Measurements from ENCODE around the gene CYP2S1.

Gene CYP2S1

DNA sequence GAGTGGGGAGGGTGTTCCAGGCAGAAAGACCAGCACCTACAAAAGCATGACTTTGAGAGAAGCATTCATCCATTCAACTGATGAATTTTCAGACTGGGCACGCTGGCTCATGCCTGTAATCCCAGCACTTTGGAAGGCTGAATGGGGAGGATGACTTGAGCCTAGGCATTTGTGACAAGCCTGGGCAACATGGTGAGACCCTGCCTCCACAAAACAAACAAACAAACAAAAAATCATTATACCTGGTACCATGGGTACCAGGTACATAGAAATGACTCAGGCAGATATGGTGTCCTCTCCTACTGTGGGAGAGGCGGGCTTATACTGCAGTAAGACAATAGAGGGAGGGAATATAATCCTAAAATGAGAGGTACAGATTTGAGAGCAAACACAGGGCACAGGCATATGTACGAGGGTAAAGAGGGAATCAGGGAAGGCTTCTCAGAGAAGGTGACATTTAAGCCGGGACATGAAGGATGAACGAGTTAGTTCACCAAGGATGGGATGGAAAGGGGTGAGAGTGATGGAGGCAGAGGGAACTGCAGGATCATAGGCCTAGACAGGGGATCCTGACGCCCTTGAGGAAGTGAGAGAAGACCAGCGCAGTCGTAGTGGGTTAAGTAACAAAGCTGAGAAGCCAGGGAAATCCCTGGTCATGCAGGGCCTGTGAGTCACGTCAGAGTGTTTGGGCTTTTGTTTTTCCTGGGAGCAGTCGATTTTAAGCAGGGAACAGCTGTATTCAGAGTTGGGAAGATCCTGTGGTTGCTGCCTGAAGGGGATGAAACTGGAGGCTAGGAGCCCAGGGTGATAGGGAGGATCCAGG, 2.9 kb downstream of the CYP2S1 start:
- no peak for DNase-seq

GRCh38 chr19:41198559-41198958, 5.5 kb downstream of the CYP2S1 start:
- DNase-seq = no peak

- DNase-seq = no peak
Measured at GRCh38 chr19:41203371-41203770, 10.4 kb downstream of the CYP2S1 start.

DNA sequence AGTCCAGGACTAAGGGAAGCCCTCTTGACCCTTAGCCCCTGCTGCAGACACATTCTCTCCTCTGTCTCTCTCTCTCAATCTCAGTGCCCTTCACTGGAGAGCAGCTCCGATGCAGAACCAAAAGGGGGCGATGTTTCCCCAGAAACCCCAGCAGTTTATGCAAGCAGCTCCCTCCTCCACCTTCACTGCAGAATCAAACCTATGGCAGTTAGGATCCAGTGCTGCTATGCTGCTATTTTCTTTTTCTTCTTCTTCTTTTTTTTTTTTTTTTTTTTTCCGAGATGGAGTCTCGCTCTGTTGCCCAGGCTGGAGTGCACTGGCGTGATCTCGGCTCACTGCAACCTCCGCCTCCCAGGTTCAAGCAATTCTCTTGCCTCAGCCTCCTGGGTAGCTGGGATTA, 11.3 kb downstream of the CYP2S1 start:
- peak; percentile 45 for DNase-seq

DNA sequence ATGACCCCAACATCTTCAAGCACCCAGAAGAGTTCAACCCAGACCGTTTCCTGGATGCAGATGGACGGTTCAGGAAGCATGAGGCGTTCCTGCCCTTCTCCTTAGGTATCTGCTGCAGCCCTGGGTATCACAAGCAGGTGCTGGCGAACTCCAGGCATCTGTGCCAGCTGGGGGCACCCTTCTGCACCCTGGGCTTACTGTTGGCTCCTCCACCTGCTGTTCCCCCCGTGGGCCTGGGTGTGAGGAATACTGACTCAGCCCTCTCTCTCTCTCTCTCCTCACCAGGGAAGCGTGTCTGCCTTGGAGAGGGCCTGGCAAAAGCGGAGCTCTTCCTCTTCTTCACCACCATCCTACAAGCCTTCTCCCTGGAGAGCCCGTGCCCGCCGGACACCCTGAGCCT, 13.0 kb downstream of the CYP2S1 start:
- no peak for DNase-seq

- DNase-seq = no peak
Measured at GRCh38 chr19:41206456-41206855, 13.4 kb downstream of the CYP2S1 start.

- no peak for DNase-seq
Measured at GRCh38 chr19:41206926-41207750, 14.1 kb downstream of the CYP2S1 start.

DNA sequence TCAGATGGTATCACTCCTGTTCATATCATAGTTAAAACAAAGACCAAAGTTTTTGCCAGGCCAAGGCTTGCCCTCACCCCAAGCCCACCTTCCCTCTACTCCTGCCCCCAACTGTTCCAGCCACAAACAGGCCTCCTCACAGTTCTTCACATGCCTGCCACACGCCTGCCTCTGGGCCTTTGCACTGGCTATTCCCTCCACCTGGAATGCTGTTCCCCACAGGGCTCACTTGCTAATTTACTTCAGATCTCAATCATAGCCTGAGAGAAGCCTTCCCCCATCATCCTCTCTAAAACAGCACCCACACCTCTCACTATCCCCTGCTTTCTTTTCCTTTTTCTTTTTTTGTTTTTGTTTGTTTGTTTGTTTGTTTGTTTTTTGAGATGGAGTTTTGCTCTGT, 21.1 kb downstream of the CYP2S1 start:
- no peak for DNase-seq

GRCh38 chr19:41217741-41218140, 24.7 kb downstream of the CYP2S1 start:
- no peak for DNase-seq

DNA sequence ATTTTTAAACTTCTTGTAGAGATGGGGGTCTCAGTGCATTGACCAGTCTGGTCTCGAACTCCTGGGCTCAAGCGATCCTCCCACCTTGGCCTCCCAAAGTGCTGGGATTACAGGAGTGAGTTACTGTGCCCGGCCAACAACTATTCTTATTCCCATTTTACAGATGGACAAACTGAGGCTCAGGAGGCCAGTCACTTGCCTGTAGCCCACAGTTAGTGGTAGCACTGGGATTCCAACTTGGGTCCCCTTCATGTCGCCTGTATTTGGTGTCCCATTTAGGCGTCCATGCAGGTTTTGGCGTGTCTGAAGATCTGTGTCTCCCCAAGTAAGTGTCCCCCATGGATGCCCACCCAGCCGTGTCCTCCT, 25.2 kb downstream of the CYP2S1 start:
- no peak for DNase-seq

GRCh38 chr19:41218615-41219507, 25.8 kb downstream of the CYP2S1 start, which contains the start of gene AXL:
AXL (plus strand) TSS chr19:41219223; CDS start chr19:41219393, 170 bp downstream.
- DNase-seq = no peak

GRCh38 chr19:41219924-41220567, 27.0 kb downstream of the CYP2S1 start:
- no peak for DNase-seq

DNA sequence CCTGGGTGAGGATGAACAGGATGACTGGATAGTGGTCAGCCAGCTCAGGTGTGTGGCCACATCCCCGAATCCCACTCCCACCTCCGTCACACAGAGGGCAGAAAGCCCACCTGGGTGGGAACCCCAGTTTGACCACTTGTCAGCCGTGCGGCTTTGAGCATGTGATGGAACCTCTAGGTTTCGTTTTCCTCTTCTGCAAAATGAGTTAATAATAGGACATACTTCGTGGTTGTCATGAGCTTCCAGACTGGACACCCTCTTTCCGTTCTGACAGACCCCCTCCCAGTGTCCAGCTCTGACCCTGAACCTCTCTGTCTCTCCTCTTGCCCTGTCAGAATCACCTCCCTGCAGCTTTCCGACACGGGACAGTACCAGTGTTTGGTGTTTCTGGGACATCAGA, 27.8 kb downstream of the CYP2S1 start:
- DNase-seq = no peak

GRCh38 chr19:41221514-41222205, 28.6 kb downstream of the CYP2S1 start:
- no peak for DNase-seq

- DNase-seq = no peak
Measured at GRCh38 chr19:41222240-41222639, 29.2 kb downstream of the CYP2S1 start.

DNA sequence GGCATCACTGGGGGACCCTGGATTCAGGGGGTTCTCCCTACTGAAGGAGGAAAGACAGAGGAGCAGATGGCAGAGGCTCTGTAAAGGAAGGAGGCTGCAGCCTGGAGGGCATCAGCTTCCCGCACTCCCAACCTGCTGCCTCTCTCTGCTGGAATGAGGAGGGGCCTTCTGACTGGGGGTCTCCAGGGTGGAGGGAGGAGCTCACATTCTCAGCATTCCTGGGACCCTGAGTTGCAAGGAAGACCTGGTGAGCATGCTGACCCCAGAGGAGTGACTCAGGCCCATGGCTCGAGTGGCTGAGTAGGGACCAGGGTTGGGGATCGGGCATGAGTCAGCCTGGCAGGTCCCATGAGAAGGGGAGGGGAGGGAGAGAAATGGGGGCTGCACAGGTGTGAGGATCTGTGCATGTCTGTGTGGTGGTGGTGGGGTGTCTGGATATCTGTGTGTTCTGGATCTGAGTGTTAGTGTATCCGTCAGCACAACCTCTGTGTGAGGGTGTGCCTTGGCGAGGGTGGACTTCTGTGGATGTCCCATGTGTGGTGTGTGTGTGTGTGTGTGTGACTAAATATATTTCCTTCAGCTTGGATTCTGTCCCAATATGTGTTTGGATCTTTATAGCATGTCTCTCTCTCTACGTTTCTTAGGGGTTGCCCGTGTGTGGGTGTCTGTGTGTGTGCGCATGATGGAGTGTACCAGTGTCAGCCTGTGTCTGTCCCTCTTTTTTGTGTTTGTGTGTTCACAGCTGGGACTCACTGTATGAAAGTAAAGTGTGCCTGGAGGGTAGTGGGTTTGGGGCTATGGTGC, 30.6 kb downstream of the CYP2S1 start:
- no peak for DNase-seq

- no peak for DNase-seq
Measured at GRCh38 chr19:41224632-41225031, 31.6 kb downstream of the CYP2S1 start.

DNA sequence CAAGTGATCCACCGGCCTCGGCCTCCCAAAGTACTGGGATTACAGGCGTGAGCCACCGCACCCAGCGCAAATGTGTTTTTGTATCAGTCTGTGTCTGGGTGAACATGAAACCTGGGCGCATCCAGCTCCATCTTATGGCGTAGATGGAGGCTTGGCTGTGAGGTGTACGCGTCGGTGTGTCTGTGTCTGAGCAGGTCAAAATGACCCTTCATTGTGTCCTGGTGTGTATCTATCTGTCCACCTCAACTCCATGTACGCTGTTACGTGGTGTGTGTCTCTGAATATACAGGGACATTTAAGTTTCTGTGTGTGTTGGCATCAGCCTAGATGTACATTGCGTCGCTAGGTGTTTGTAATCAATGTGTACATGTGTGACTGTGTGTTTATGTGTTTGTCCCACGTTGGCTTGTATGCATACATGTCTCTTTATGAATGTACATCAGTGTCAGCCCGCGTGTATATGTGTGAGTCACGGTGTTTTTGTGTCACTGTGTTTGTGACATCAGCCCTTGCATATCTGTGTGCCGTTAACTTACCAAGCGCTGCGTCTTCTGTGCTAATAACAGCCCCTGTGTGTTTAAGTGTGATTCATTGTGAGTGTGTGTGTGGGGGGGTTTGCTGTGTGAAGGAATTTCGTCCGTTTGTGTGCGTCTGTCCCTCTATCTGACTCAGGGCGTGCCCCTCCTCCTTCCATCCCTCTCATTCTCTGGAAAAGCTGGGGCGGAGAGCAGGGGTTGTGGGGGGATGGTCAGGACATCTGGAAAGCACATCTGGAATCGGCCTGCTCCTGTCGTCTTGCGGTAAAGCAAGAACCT, 32.4 kb downstream of the CYP2S1 start:
- DNase-seq = no peak

- no peak for DNase-seq
Measured at GRCh38 chr19:41226053-41226873, 33.2 kb downstream of the CYP2S1 start.
